Gastroesophageal sphincter (tissue), 4 donors: ENCODE measurements around the gene CFAP73. TPM values are rescaled to one million over a fixed set of nuclear protein-coding genes. Genes with fewer than 3 reads are reported as not detected.

ENCODE experiments used
- ATAC-seq: fragments of 150-250 bp; one replicate; pipeline ENCODE4 v1.9.1; 2016; ENCODE audit warnings: mild to moderate bottlenecking, moderate library complexity
- H3K27ac ChIP-seq, 4 donors: fragments of 200-600 bp; sonication (generic) in 3 of 4; 1 replicate in 3 of 4; 2 replicates in 1 of 4; pipeline ENCODE4 v1.5.1; 2016 to 2019
- H3K27me3 ChIP-seq: fragments of 200-600 bp; sonication (generic); one replicate; pipeline ENCODE4 v1.5.1; 2019
- H3K36me3 ChIP-seq, 2 donors: fragments of 200-600 bp; sonication (generic); one replicate each; pipeline ENCODE4 v1.5.1; 2019; ENCODE audit warnings: control low read depth in 1 of 2
- H3K4me1 ChIP-seq, 3 donors: fragments of 200-600 bp; sonication (generic); 1 replicate in 2 of 3; 2 replicates in 1 of 3; pipeline ENCODE4 v1.5.1; 2016 to 2019; ENCODE audit warnings: control low read depth in 2 of 3
- H3K4me3 ChIP-seq, 2 donors: fragments of 200-600 bp; sonication (generic); one replicate each; pipeline ENCODE4 v1.5.1; 2019; ENCODE audit warnings: mild to moderate bottlenecking in 1 of 2, moderate library complexity in 1 of 2
- H3K9me3 ChIP-seq, 3 donors: fragments of 200-600 bp; sonication (generic); one replicate each; pipeline ENCODE4 v1.5.1; 2017 to 2019; ENCODE audit warnings: control low read depth in 2 of 3
- EP300 ChIP-seq: sonication (generic); formaldehyde crosslinking; IDR thresholded peaks from one replicate; pipeline ENCODE4 v1.6.1; 2017; ENCODE audit warnings: antibody characterized with exemption, mild to moderate bottlenecking
- POLR2A ChIP-seq, 2 donors: fragments of 450-650 bp; IDR thresholded peaks; one replicate each; pipeline ENCODE4 v1.6.1; 2017; ENCODE audit warnings: antibody characterized with exemption in 2 of 2, mild to moderate bottlenecking in 2 of 2, moderate library complexity in 1 of 2
- POLR2AphosphoS5 ChIP-seq: sonication (generic); formaldehyde crosslinking; IDR thresholded peaks from one replicate; pipeline ENCODE4 v1.6.1; 2017; ENCODE audit warnings: antibody characterized with exemption
- WGBS, 2 donors: methylation state at CpG; one replicate each; pipeline ENCODE4 v1.1.5; 2018; ENCODE audit warnings: low coverage in 1 of 2; 5-methylcytosine and 5-hydroxymethylcytosine counted together
- total RNA-seq, 4 donors: library from RNA; depleted of rRNA; stranded (reverse); fragments of >200 nt; gene quantifications; one replicate each; pipeline ENCODE4 v1.1.0, GENCODE V29; 2016
- TF ChIP-seq, protein P1 (sequence below), 4 experiments: fragments of 200-600 bp in 2 of 4; fragments of 450-650 bp in 2 of 4; sonication (generic) in 1 of 4; IDR thresholded peaks; one replicate each; pipeline ENCODE4 v1.5.1; 2017 to 2019; ENCODE audit warnings: antibody characterized with exemption in 4 of 4, mild to moderate bottlenecking in 2 of 4, moderate library complexity in 2 of 4

CFAP73 gene
- total RNA-seq, 4 donors from 2014 or later, result not detected

DNA sequence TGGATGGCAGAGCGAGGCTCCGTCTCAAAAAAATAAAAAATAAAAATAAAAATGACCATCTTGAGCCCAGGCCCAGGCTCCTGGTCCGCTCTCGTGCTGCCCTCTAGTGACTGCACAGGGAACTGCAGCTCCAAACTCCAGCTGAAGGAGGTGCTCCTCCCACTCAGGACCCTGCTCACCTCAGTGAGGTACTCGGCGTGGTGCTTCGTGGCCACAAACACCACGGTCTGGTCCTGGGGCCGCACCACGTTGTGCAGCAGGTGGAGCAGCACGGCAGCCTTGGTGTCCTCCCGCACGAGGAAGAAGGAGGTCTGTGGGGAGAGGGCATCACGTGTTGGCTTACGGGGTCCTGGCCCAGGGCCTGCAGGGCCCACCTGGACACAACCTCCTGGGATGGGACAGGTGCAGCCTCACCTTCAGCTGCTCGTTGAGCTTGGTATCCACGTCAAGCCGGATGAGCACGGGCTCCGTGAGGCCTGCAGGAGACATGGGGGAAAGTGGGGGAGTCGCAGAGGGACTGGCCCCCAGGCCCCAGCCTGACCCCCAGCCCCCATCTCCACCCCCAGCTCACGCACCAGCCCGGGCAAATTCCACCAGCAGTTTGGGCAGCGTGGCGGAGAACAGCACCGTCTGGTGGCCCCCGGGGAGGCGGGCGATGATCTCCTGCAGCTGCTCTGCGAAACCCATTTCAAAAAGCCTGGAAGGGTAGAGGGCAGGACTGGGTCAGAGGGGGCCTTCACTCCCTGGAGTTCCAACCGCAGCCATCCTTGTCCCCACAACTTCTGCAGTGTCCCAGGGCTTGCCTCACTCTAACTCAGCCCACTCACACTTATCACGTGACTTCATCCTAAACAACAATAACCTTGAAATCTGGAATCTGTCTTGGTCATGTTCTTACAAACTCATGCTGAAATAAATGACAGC lies 25.2 kb downstream of the CFAP73 start:
- Histone ChIP-seq H3K4me3 (no peak overlapping the region), H3K9me3 (peaks cover 0 to 11% (median 0%) of the 10 kb centered on the region in 3 donors), H3K36me3 (peaks cover 0 to 100% of the 10 kb centered on the region in 2 donors), H3K27me3 (no peaks in the 10 kb centered on the region), H3K27ac (no peak overlapping the region), H3K4me1 (no peaks in the 10 kb centered on the region)
- 3 to 13% methylated on average over 6 to 7 of the region's 32 CpGs for WGBS, 2 donors
- no peak for TF ChIP-seq POLR2AphosphoS5
- TF ChIP-seq, protein P1, sequence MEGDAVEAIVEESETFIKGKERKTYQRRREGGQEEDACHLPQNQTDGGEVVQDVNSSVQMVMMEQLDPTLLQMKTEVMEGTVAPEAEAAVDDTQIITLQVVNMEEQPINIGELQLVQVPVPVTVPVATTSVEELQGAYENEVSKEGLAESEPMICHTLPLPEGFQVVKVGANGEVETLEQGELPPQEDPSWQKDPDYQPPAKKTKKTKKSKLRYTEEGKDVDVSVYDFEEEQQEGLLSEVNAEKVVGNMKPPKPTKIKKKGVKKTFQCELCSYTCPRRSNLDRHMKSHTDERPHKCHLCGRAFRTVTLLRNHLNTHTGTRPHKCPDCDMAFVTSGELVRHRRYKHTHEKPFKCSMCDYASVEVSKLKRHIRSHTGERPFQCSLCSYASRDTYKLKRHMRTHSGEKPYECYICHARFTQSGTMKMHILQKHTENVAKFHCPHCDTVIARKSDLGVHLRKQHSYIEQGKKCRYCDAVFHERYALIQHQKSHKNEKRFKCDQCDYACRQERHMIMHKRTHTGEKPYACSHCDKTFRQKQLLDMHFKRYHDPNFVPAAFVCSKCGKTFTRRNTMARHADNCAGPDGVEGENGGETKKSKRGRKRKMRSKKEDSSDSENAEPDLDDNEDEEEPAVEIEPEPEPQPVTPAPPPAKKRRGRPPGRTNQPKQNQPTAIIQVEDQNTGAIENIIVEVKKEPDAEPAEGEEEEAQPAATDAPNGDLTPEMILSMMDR (IDR thresholded peaks at IDR 0.05), result peak in 3 of 4 experiments; percentile 78 to 97 (median 88)
- ATAC-seq, result peak; percentile 68

- H3K4me3 ChIP-seq, result no peak overlapping the region
- peaks cover 0 to 11% (median 0%) of the 10 kb centered on the region in 3 donors for H3K9me3 ChIP-seq
- ATAC-seq, result no peak
- peaks cover 0 to 72% of the 10 kb centered on the region in 2 donors for H3K36me3 ChIP-seq
- no CpG with 5 or more reads among the region's 14 CpGs for WGBS, 2 donors
- TF ChIP-seq POLR2AphosphoS5 (no peak), POLR2A (IDR thresholded peaks at IDR 0.05) (no peak), EP300 (no peak)
- TF ChIP-seq, protein P1 (IDR thresholded peaks at IDR 0.05), result no peak
- H3K27me3 ChIP-seq, result no peaks in the 10 kb centered on the region
- H3K4me1 ChIP-seq, result peaks cover 0 to 21% (median 9%) of the 10 kb centered on the region in 3 donors
- H3K27ac ChIP-seq, result no peak overlapping the region
Measured at GRCh38 chr12:113179023-113179422, 29.5 kb downstream of the CFAP73 start.

GRCh38 chr12:113180333-113180732 lies 30.8 kb downstream of the CFAP73 start:
- Histone ChIP-seq H3K27ac (no peak overlapping the region), H3K4me3 (no peak overlapping the region), H3K36me3 (peaks cover 0 to 59% of the 10 kb centered on the region in 2 donors), H3K4me1 (peaks cover 0 to 28% (median 13%) of the 10 kb centered on the region in 3 donors), H3K9me3 (peaks cover 0 to 11% (median 0%) of the 10 kb centered on the region in 3 donors), H3K27me3 (no peaks in the 10 kb centered on the region)
- WGBS, 2 donors, result 11 to 72% methylated on average over 1 to 3 of the region's 4 CpGs
- no peak for ATAC-seq
- TF ChIP-seq, protein P1 (IDR thresholded peaks at IDR 0.05), result no peak
- TF ChIP-seq EP300 (no peak), POLR2AphosphoS5 (no peak), POLR2A (IDR thresholded peaks at IDR 0.05) (no peak)

DNA sequence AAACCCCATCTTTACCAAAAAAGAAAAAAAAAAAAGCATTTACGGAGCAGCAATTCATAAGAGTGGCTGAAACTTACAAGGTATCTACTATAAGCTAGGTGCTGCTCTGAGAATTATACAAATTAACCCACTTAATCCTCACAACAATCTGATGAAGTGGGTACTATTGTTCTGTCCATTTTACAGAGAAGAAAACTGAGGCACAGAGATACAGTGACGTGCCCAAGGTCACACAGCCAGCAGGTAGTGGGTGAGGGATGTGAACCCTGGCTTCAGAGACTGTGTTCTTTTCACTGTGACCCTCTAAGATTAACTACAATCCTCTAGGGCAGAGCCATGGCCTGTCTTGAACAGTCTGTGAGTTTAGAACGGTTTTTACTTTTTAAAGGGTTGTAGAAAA lies 32.5 kb downstream of the CFAP73 start:
- ATAC-seq, result no peak
- peaks cover 0 to 42% of the 10 kb centered on the region in 2 donors for H3K36me3 ChIP-seq
- no peaks in the 10 kb centered on the region for H3K27me3 ChIP-seq
- H3K9me3 ChIP-seq, result peaks cover 0 to 7% (median 0%) of the 10 kb centered on the region in 3 donors
- TF ChIP-seq POLR2AphosphoS5, result no peak
- no peak for TF ChIP-seq EP300
- TF ChIP-seq, protein P1 (IDR thresholded peaks at IDR 0.05), result no peak
- TF ChIP-seq POLR2A (IDR thresholded peaks at IDR 0.05), result no peak
- H3K4me3 ChIP-seq, result no peak overlapping the region
- no peak overlapping the region for H3K27ac ChIP-seq
- WGBS, 2 donors, result 78 to 91% methylated on average over 3 of the region's 3 CpGs
- peaks cover 0 to 41% (median 21%) of the 10 kb centered on the region in 3 donors for H3K4me1 ChIP-seq
